ENCODE measurements around the gene DCTN1. TPM values are rescaled to one million over a fixed set of nuclear protein-coding genes. Genes with fewer than 3 reads are reported as not detected.

The DCTN1 gene
- total and polyA plus RNA-seq, 2 donors (not counting 3 experiments of a cell fraction or from before 2014, with no cell fraction given), result 130 to 170 TPM

GRCh38 chr2:74393525-74393924 lies 13.4 kb upstream of the DCTN1 start:
- no peak overlapping the region for H3K4me3 ChIP-seq (replicated peaks in 1 of 3; ENCODE audit: insufficient read depth in 1 of 3, low read depth in 1 of 3, low read length in 3 of 3)
- no TSS peak for BruUV-seq (replicated peaks)
- no peaks in the 10 kb centered on the region for H3K9me1 ChIP-seq (replicated peaks; ENCODE audit: control insufficient read depth, extremely low read depth, insufficient read depth, low read length)
- TF ChIP-seq POLR2A (IDR thresholded peaks at IDR 0.05; ENCODE audit: low read depth, low read length) (no peak), MYC (IDR thresholded peaks at IDR 0.05; ENCODE audit: low read depth, low read length) (no peak), JUN (IDR thresholded peaks at IDR 0.05; ENCODE audit: borderline replicate concordance, insufficient read depth, insufficient read length, low read depth) (no peak), POLR2AphosphoS5 (IDR thresholded peaks at IDR 0.05; ENCODE audit: insufficient read depth, low read depth, low read length) (no peak), CTCF (IDR thresholded peaks at IDR 0.05; ENCODE audit: extremely low read depth in 1 of 2, insufficient read depth in 1 of 2, low read depth in 1 of 2, low read length in 2 of 2) (no peak), EZH2 (IDR thresholded peaks at IDR 0.05; ENCODE audit: borderline replicate concordance, low read depth, low read length, severe bottlenecking) (no peak), FOS (IDR thresholded peaks at IDR 0.05; ENCODE audit: borderline replicate concordance, insufficient read depth, low read length) (no peak), MAX (IDR thresholded peaks at IDR 0.05; ENCODE audit: insufficient read depth, insufficient read length) (no peak), GATA2 (IDR thresholded peaks at IDR 0.05; ENCODE audit: insufficient read depth, insufficient read length, low read depth, low read length) (no peak)
- H3K9me3 ChIP-seq (replicated peaks; ENCODE audit: control insufficient read depth, insufficient read depth, low read length), result no peaks in the 10 kb centered on the region
- FAIRE-seq (no peak), DNase-seq (ENCODE audit: low read depth, low spot score) (no peak)
- peaks cover 29% of the 10 kb centered on the region for H3K79me2 ChIP-seq (ENCODE audit: control insufficient read depth, insufficient read depth, low read length)
- ChIA-PET CTCF (no interaction called here), POLR2A (no interaction called here)
- peaks cover 12% of the 10 kb centered on the region for H3K4me1 ChIP-seq (ENCODE audit: control insufficient read depth, extremely low read depth, insufficient read depth, low read length)
- no peak overlapping the region for H3K27ac ChIP-seq (ENCODE audit: insufficient read depth, low read depth, low read length)
- H3K9ac ChIP-seq (replicated peaks; ENCODE audit: extremely low read depth, insufficient read depth, low read length), result no peak overlapping the region
- dilution Hi-C loops (cut with MboI; ENCODE audit: extremely low pct_ligation_motif_present, low sequenced_read_pairs), result no loop called here
- H3K36me3 ChIP-seq (ENCODE audit: control insufficient read depth in 2 of 2, extremely low read depth in 1 of 2, insufficient read depth in 2 of 2, low read length in 2 of 2), result no peaks in the 10 kb centered on the region
- peaks cover 3% of the 10 kb centered on the region for H4K20me1 ChIP-seq (replicated peaks; ENCODE audit: control insufficient read depth, extremely low read depth, insufficient read depth, low read length)
- no peaks in the 10 kb centered on the region for H3K27me3 ChIP-seq (ENCODE audit: control insufficient read depth in 2 of 2, insufficient read depth in 2 of 2, low read length in 2 of 2)
- intact Hi-C loops (cut with micrococcal nuclease), result loop anchor here (5.0 to 10.0 kb wide), 2 partner anchors 56 to 569 kb away; partner anchors contain the start of gene STAMBP
- H2AFZ ChIP-seq (ENCODE audit: low read depth, low read length), result no peak overlapping the region
- no peak overlapping the region for H3K4me2 ChIP-seq (ENCODE audit: insufficient read depth, low read length)
